Lower leg skin (tissue), 3 donors: ENCODE data around the gene GRM8.

ENCODE experiments used
- CTCF ChIP-seq, 3 donors: fragments of 450-650 bp; IDR thresholded peaks; one replicate each; pipeline ENCODE4 v1.5.1; 2016; ENCODE audit warnings: antibody characterized with exemption in 3 of 3, mild to moderate bottlenecking in 3 of 3, moderate library complexity in 2 of 3
- POLR2A ChIP-seq, 2 donors: fragments of 450-650 bp; IDR thresholded peaks; one replicate each; pipeline ENCODE4 v1.6.1; 2016 to 2017; ENCODE audit warnings: antibody characterized with exemption in 2 of 2, mild to moderate bottlenecking in 1 of 2, moderate library complexity in 1 of 2

GRCh38 chr7:127107601-127108007 is 145.1 kb downstream of the GRM8 start:
- TF ChIP-seq CTCF (IDR thresholded peaks at IDR 0.05) (no peak), POLR2A (IDR thresholded peaks at IDR 0.05) (no peak)
